Measurements from ENCODE around the gene IRF8.

- TF ChIP-seq POLR2A (IDR thresholded peaks at IDR 0.05; ENCODE audit: extremely low read depth, insufficient read length) (no peak), CTCF (IDR thresholded peaks at IDR 0.05; ENCODE audit: low read depth, low read length) (no peak), MYC (IDR thresholded peaks at IDR 0.05; ENCODE audit: low read depth, low read length) (no peak)
These were observed 2.1 kb downstream of the IRF8 start for GRCh38 chr16:85901110-85901509.
